Breast epithelium (tissue), 4 donors: ENCODE results near the gene PTPRM. TPM values are rescaled to one million over a fixed set of nuclear protein-coding genes. Genes with fewer than 3 reads are reported as not detected.

Source experiments
- DNase-seq, 2 donors: peaks; one replicate each; pipeline ENCODE4 v3.0.0-alpha.2; 2019; ENCODE audit warnings: low spot score in 2 of 2
- H3K27ac ChIP-seq, 2 donors: fragments of 200-600 bp; sonication (generic) in 1 of 2; one replicate each; pipeline ENCODE4 v1.5.1; 2016 to 2019; ENCODE audit warnings: mild to moderate bottlenecking in 1 of 2
- H3K27me3 ChIP-seq, 2 donors: fragments of 200-600 bp; sonication (generic) in 1 of 2; one replicate each; pipeline versions ENCODE4 v1.5.1 to v1.6.0; 2017 to 2019; ENCODE audit warnings: control low read depth in 1 of 2, mild to moderate bottlenecking in 1 of 2
- H3K36me3 ChIP-seq: fragments of 200-600 bp; one replicate; pipeline ENCODE4 v1.5.1; 2019
- H3K4me1 ChIP-seq, 2 donors: fragments of 200-600 bp; sonication (generic); one replicate each; pipeline ENCODE4 v1.5.1; 2016 to 2019; ENCODE audit warnings: control low read depth in 1 of 2
- H3K4me3 ChIP-seq, 3 donors: fragments of 200-600 bp; sonication (generic); 1 replicate in 2 of 3; 2 replicates in 1 of 3; pipeline ENCODE4 v1.5.1; 2016 to 2019; ENCODE audit warnings: mild to moderate bottlenecking in 3 of 3, moderate library complexity in 2 of 3
- H3K9me3 ChIP-seq, 2 donors: fragments of 200-600 bp; sonication (generic) in 1 of 2; one replicate each; pipeline ENCODE4 v1.5.1; 2016 to 2019; ENCODE audit warnings: control low read depth in 1 of 2
- POLR2A ChIP-seq: fragments of 450-650 bp; IDR thresholded peaks from one replicate; pipeline ENCODE4 v1.6.1; 2016; ENCODE audit warnings: antibody characterized with exemption, mild to moderate bottlenecking, moderate library complexity
- POLR2AphosphoS5 ChIP-seq, 3 donors: sonication (generic); formaldehyde crosslinking; IDR thresholded peaks; one replicate each; pipeline ENCODE4 v1.6.1; 2017; ENCODE audit warnings: antibody characterized with exemption in 3 of 3
- intact Hi-C: fragments of 100-400 bp; cut with DNase I; formaldehyde crosslinking; loops from one replicate; pipeline ENCODE4 v1.15.1; 2023; ENCODE audit warnings: low total_unique reads
- total RNA-seq, 3 donors: library from RNA; depleted of rRNA; stranded (reverse); fragments of >200 nt; gene quantifications; one replicate each; pipeline ENCODE4 v1.1.0, GENCODE V29; 2016
- TF ChIP-seq, protein P1 (sequence below), 3 donors: fragments of 450-650 bp; IDR thresholded peaks; one replicate each; pipeline ENCODE4 v1.5.1; 2016 to 2017; ENCODE audit warnings: antibody characterized with exemption in 3 of 3, mild to moderate bottlenecking in 3 of 3, moderate library complexity in 3 of 3

PTPRM gene
- total RNA-seq, 3 donors from 2014 or later: 41.7 to 181 (median 140) TPM

DNA sequence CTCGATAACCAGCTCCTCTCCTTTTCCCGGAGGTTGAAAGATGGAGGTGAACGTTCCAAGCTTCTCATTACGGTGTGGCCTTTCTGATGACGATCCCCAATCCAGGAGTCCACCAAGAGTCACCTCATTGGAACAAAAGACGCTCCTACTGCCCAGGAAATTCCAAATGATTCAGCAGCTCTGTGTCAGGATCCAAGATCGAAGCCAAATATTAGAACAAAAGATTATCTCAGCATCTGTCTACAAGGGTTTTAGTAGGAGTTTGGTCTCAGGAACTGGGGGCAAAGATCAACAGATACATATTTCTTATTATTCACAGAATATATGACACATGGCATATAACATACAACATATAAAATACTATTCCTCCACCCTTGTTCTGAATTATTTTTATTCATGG is 881.0 kb downstream of the PTPRM start:
- H3K9me3 ChIP-seq: peaks cover 0 to 7% of the 10 kb centered on the region in 2 donors
- intact Hi-C loops: no loop called here
- no peak for DNase-seq
- H3K36me3 ChIP-seq: no peaks in the 10 kb centered on the region
- H3K27me3 ChIP-seq: no peaks in the 10 kb centered on the region
- no peaks in the 10 kb centered on the region for H3K4me1 ChIP-seq
- no peak overlapping the region for H3K27ac ChIP-seq
- TF ChIP-seq POLR2AphosphoS5 (IDR thresholded peaks at IDR 0.05): no peak
- TF ChIP-seq POLR2A: no peak
- TF ChIP-seq, protein P1, sequence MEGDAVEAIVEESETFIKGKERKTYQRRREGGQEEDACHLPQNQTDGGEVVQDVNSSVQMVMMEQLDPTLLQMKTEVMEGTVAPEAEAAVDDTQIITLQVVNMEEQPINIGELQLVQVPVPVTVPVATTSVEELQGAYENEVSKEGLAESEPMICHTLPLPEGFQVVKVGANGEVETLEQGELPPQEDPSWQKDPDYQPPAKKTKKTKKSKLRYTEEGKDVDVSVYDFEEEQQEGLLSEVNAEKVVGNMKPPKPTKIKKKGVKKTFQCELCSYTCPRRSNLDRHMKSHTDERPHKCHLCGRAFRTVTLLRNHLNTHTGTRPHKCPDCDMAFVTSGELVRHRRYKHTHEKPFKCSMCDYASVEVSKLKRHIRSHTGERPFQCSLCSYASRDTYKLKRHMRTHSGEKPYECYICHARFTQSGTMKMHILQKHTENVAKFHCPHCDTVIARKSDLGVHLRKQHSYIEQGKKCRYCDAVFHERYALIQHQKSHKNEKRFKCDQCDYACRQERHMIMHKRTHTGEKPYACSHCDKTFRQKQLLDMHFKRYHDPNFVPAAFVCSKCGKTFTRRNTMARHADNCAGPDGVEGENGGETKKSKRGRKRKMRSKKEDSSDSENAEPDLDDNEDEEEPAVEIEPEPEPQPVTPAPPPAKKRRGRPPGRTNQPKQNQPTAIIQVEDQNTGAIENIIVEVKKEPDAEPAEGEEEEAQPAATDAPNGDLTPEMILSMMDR (IDR thresholded peaks at IDR 0.05): no peak
- no peak overlapping the region for H3K4me3 ChIP-seq

DNA sequence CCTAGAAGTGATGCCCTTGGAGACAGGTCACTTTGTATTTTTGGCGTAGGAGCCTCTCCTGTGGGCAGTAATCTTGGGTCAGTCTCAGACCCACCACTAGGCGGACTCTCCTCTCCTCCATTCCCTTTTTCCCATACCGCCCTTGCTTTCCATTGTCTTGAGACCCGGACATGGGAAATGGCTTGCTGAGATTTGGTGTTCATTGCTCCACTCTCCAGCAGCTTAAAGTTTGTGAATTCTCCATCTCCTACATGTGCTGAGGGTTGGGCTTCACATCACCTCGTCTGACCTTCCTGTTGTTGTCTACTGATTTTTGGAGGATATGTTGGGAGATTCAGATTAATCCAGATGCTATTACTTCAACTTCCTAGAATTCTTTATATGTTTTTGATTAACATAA is 882.9 kb downstream of the PTPRM start:
- no peaks in the 10 kb centered on the region for H3K4me1 ChIP-seq
- no peaks in the 10 kb centered on the region for H3K27me3 ChIP-seq
- no peak overlapping the region for H3K4me3 ChIP-seq
- TF ChIP-seq, protein P1 (IDR thresholded peaks at IDR 0.05): peak in 2 of 3 donors; percentile 18 to 27
- TF ChIP-seq POLR2A: no peak
- no peak for DNase-seq
- intact Hi-C loops: no loop called here
- H3K36me3 ChIP-seq: no peaks in the 10 kb centered on the region
- H3K9me3 ChIP-seq: peaks cover 0 to 7% of the 10 kb centered on the region in 2 donors
- H3K27ac ChIP-seq: no peak overlapping the region

DNA sequence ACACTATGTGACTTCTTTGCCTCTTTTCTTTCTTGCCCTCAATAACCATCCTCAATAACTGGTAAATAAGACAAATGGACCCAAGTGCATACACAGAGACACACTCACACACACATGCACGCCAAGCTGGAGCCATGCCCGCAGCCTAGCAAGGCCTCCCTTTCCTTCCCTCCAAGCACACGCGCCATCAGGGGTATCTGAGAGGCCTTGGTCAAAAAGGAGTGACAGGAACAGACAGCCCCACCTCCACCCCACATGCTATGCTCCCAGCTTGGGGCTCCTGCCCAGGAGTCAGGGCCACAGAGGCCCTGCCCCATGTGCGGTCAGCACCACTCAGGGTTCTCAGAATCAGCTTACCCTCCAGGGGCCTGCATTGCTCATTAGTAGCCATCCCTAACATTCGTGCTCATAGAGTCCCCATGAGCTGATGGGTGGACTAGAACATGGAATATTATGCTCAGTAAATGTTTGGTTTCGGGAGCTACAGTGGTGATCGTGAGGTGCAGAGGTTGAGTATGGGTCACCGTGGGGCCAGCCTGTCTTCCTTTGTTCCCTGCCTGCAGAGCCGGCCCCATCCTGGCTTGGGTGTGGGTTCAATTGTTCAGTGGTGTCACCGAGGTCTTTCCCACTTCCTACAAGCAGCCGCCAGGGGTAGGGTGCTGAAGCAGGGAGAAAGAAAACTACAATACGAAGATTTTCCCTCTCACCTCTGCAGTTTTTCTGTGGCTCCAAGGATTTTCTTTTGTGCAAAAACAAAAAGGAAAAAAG is 884.0 kb downstream of the PTPRM start:
- intact Hi-C loops: no loop called here
- H3K4me3 ChIP-seq: no peak overlapping the region
- H3K9me3 ChIP-seq: peaks cover 0 to 3% of the 10 kb centered on the region in 2 donors

DNA sequence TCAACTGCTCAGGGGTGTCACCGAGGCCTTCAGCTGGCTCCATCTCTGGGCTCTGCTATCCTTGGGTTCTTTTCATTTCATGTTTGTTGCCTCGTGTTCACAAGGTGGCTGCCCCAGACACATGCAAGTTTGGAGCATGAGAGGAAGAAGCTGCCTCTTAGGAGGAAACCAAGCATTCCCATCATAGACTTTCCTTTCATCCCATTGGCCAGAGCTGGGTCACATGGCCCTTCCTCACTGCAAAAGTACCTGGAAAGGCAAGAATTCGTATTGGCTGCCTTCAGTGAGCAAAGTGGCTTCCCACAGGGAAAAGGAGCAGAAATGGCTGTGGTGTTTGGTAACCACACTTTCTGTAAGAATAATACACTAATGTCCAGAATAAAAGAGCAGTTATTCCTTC is 886.4 kb downstream of the PTPRM start:
- Histone ChIP-seq H3K36me3 (no peaks in the 10 kb centered on the region), H3K27me3 (no peaks in the 10 kb centered on the region), H3K4me1 (no peaks in the 10 kb centered on the region), H3K4me3 (no peak overlapping the region), H3K27ac (no peak overlapping the region), H3K9me3 (no peaks in the 10 kb centered on the region)
- TF ChIP-seq POLR2AphosphoS5 (IDR thresholded peaks at IDR 0.05): no peak
- TF ChIP-seq, protein P1 (IDR thresholded peaks at IDR 0.05): no peak
- TF ChIP-seq POLR2A: no peak
- DNase-seq: no peak
- intact Hi-C loops: no loop called here

More for the DNA sequence above, 884.0 kb downstream of the PTPRM start:
- H3K36me3 ChIP-seq: no peaks in the 10 kb centered on the region
- no peaks in the 10 kb centered on the region for H3K4me1 ChIP-seq
- DNase-seq: no peak
- TF ChIP-seq, protein P1 (IDR thresholded peaks at IDR 0.05): no peak
- TF ChIP-seq POLR2AphosphoS5 (IDR thresholded peaks at IDR 0.05) (no peak), POLR2A (no peak)
- H3K27ac ChIP-seq: peak overlapping the region in 1 of 2 donors; percentile 25
- H3K27me3 ChIP-seq: no peaks in the 10 kb centered on the region

DNA sequence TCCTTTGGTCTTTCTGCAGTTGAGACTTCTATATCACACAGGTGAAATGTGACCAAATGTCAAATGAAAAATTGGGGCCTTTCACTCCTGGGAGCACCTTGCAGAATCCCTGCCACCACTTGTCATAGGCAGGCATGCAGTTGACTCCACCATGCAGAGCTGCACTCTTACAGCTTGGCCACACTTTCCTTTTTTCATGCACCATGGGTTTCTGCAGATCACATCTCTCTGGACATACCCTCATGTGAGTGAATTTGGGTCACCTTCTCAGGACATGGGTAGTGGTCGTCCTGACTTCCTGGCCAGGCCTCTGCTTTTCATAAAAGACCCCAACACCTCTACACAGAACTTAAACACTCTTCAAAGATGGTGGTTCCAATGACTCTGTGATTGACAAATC is 887.0 kb downstream of the PTPRM start:
- no peak overlapping the region for H3K4me3 ChIP-seq
- H3K36me3 ChIP-seq: no peaks in the 10 kb centered on the region
- H3K9me3 ChIP-seq: no peaks in the 10 kb centered on the region
- no peak for DNase-seq
- H3K27ac ChIP-seq: no peak overlapping the region
- TF ChIP-seq POLR2AphosphoS5 (IDR thresholded peaks at IDR 0.05) (no peak), POLR2A (no peak)
- TF ChIP-seq, protein P1 (IDR thresholded peaks at IDR 0.05): no peak
- H3K4me1 ChIP-seq: no peaks in the 10 kb centered on the region
- no peaks in the 10 kb centered on the region for H3K27me3 ChIP-seq
- intact Hi-C loops: no loop called here
